Measurements from ENCODE around the gene TRMO. TPM values are rescaled to one million over a fixed set of nuclear protein-coding genes. Genes with fewer than 3 reads are reported as not detected.

TRMO gene
- total RNA-seq, 1 donor from 2014 or later = 26.3 TPM

DNA sequence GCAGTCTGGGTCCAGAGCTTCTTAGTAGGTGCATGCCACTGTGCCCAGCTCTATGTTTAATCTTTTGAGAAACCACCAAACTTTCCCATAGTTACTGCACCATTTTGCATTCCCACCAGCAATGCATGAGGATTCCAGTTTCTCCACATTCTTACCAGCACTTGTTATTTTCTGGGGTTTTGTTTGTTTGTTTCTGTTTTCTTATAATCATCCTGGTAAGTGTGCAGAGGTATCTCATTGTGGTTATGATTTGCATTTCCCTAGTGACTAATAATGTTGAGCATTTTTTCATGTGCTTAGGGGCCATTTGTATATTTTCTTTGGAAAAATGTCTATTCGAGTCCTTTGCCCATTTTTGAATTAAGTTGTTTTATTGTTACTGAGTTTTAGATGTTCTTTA, 57.9 kb downstream of the TRMO start:
- intact Hi-C loops (cut with micrococcal nuclease) = no loop called here

DNA sequence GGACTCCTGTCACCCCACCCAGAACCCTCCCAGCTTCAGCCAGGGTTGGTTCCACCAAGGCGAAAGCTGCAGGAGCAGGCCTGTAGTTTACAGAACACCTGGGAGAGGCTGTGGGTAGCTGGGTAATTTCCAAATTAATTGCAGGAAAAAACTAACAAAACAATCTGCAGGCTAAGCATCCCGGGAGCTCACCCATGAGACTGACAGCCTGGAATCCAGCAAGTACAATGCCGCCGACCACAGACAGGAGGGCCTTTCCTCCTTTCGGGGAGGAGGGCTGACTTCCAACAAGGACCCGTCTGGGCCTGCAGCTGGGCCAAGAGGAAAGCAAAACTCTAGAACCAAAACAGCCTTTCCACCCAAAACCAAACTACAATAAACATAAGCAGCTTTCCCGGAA, 59.0 kb downstream of the TRMO start:
- intact Hi-C loops (cut with micrococcal nuclease) = no loop called here

- intact Hi-C loops (cut with micrococcal nuclease) = no loop called here
These were observed 61.2 kb downstream of the TRMO start for GRCh38 chr9:97861148-97861475.

DNA sequence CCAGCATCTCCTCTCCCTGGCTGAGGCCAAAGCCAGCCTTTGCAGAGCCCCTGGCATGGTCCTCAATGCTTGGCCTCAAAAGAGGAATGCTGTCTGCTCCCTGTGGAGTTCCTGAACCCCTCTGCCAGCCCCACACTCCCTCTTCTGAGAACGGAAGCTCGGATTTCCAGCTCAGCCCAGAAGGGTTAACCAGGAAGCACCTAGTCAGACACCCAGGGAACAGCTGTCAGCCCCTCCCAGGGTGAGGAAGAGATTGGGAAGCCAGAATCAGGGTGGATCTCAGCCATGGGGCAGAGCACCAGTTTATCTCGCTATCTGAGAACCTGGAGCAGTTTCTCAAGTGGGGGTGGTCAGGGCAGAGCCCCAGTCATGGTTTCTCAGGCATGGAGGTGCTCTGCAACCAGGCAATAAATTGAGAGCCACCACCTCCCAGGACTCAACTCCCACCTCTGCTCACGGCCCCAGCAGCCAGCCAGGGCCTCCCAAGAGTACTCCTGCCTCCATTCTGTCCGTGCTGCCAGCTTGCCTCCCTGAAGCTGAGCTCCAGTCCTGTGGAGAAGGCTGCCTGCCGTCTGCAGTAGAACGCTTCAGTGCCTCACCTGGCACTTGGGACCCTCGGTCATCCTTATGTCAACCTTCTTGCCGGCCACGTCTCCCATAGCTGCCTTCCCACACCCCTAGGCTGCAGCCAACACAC, 61.7 kb downstream of the TRMO start:
- intact Hi-C loops (cut with micrococcal nuclease) = no loop called here

GRCh38 chr9:97859346-97859745, 63.0 kb downstream of the TRMO start:
- intact Hi-C loops (cut with micrococcal nuclease) = no loop called here

- intact Hi-C loops (cut with micrococcal nuclease) = no loop called here
These were observed 63.5 kb downstream of the TRMO start for GRCh38 chr9:97858826-97859225.

DNA sequence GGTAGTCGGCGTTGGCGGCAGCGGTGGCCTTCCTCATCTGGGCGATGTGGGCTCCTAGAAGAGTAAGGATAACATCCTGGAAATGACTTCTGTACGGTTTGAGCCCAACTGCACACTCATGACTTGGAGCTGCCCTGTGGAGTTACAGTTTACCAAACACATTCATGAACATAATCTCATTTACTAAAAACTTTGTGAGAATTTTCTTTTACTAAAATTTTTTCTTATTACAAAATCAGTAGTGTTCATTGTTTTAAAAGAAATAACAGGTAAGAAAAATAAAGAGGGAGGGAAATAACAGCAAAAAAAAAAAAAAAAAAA, 63.9 kb downstream of the TRMO start:
- intact Hi-C loops (cut with micrococcal nuclease) = no loop called here

DNA sequence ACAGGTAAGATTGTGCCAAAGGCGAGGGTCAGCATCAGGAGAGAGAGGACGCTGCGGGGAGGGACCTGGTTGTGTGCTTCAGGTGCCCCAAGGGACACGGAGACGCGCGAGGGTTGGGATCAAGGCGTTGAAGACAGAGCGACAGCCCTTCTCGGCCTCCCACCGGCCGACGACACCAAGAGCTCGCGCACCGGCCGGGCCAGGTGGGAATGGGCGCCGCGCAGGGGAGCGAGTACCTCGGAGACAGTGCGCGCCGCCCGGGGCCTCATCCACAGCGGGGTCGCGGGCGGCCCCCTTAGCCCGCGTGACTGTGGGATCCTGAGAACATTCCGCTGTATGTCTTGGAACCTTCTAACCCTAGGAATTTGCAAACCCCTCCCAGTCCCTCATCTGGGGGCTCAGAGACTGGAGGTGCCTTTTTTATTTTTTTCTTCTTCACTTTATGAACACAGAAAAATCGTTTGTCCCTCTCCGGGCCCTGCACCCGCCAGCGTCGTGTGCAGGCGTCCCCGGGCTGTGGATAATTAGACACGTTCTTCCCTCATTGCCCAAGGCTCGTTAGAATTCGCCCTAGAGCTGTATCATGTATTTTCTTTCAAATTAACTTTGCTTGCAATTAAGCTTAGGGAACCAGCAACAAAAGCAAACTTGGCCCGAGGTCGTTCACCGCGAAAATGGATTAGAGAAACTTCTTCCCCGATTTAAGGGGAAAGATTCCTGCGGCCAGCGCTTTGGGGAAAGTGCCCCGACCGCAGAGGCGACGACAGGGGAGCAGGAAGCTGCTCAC, 64.5 kb downstream of the TRMO start:
- intact Hi-C loops (cut with micrococcal nuclease) = no loop called here

- intact Hi-C loops (cut with micrococcal nuclease) = no loop called here
These were observed 65.3 kb downstream of the TRMO start for GRCh38 chr9:97856857-97857605.

GRCh38 chr9:97855899-97856298, 66.4 kb downstream of the TRMO start:
- intact Hi-C loops (cut with micrococcal nuclease) = no loop called here

DNA sequence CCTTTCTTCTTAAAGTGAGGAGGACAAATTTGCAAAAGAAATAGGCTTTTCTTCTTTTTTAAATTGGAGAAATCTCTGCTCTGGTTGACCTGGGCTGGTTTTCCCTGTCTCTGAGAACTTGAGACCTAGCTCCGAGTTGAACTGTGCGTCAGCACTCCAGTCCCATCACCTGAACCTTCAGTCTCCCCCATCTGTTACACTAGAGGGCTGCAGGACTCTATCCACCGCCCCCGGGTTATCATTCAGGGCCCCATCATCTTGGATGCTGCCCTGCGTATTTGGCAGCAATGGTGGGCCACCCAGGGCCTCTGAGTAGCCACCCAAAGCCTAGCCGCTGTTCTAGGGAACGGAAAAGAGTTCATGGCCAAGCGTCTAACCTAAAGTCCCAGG, 66.8 kb downstream of the TRMO start:
- intact Hi-C loops (cut with micrococcal nuclease) = no loop called here

GRCh38 chr9:97854696-97855485, 67.4 kb downstream of the TRMO start:
- intact Hi-C loops (cut with micrococcal nuclease) = loop anchor here (5.0 kb wide), 1 partner anchor 143 kb away; no protein-coding TSS in a partner anchor

Other genes with a start within 250 kb of the TRMO start
- 13.2 and 15.8 TPM in 2 replicates for gene XPA, start 225.2 kb downstream of the TRMO start, total RNA-seq
- 0.05 and 0.07 TPM in 2 replicates for gene FOXE1, start 69.3 kb downstream of the TRMO start, total RNA-seq
- 3.0 and 3.6 TPM in 2 replicates for gene HEMGN, start 15.7 kb upstream of the TRMO start, total RNA-seq
- gene ANP32B, start 60.8 kb upstream of the TRMO start, total RNA-seq = 309 and 318 TPM in 2 replicates
- 60.4 and 64.4 TPM in 2 replicates for gene NANS, start 134.2 kb upstream of the TRMO start, total RNA-seq
- 87.0 and 88.5 TPM in 2 replicates for gene TRIM14, start 196.7 kb upstream of the TRMO start, total RNA-seq